Fibroblast of lung (primary cell): ENCODE data around the gene UBE2E2. TPM values are rescaled to one million over a fixed set of nuclear protein-coding genes. Genes with fewer than 3 reads are reported as not detected.
A peak's percentile ranks its signal among the peaks of the same experiment; 100 is the strongest.

Source experiments
- DNase-seq, 2 donors: peaks; one replicate each; pipeline versions ENCODE4 v3.0.0 to v3.0.0-alpha.2; 2010; ENCODE audit warnings: low read depth in 2 of 2
- H2AFZ ChIP-seq: 2 replicates; pipeline ENCODE4 v1.5.1; 2012; ENCODE audit warnings: low read length, control low read depth, inconsistent platforms
- H3K27ac ChIP-seq: 2 replicates; pipeline ENCODE4 v1.5.1; 2011; ENCODE audit warnings: low read length, control low read depth; ENCODE audit not compliant: insufficient read depth
- H3K27me3 ChIP-seq: 2 replicates; pipeline ENCODE4 v1.5.1; 2011; ENCODE audit warnings: mild to moderate bottlenecking, low read length; ENCODE audit not compliant: control insufficient read depth, insufficient read depth
- H3K36me3 ChIP-seq: 2 replicates; pipeline ENCODE4 v1.5.1; 2011; ENCODE audit warnings: low read length; ENCODE audit not compliant: control insufficient read depth, insufficient read depth
- H3K4me1 ChIP-seq: 2 replicates; pipeline ENCODE4 v1.5.1; 2011; ENCODE audit warnings: low read length; ENCODE audit not compliant: control insufficient read depth, insufficient read depth; ENCODE audit errors: extremely low read depth
- H3K4me2 ChIP-seq: 2 replicates; pipeline ENCODE4 v1.5.1; 2011; ENCODE audit warnings: low read length, control low read depth; ENCODE audit not compliant: insufficient read depth; ENCODE audit errors: extremely low read depth
- H3K4me3 ChIP-seq, 4 experiments: fragments of 200-600 bp in 1 of 4; sonication (generic) in 1 of 4; replicated peaks in 1 of 4; 2 replicates each; pipeline ENCODE4 v1.5.1; 2011 to 2016; ENCODE audit warnings: low read length in 4 of 4, low read depth in 3 of 4, mild to moderate bottlenecking in 3 of 4, control low read depth in 2 of 4, inconsistent platforms in 1 of 4, mixed read lengths in 1 of 4; ENCODE audit not compliant: insufficient read depth in 1 of 4; ENCODE audit errors: control extremely low read depth in 1 of 4
- H3K79me2 ChIP-seq: 2 replicates; pipeline ENCODE4 v1.5.1; 2012; ENCODE audit warnings: mild to moderate bottlenecking, low read length, inconsistent platforms; ENCODE audit not compliant: control insufficient read depth, insufficient read depth
- H3K9ac ChIP-seq: 2 replicates; pipeline ENCODE4 v1.5.1; 2011; ENCODE audit warnings: mild to moderate bottlenecking, low read length, control low read depth; ENCODE audit not compliant: insufficient read depth
- H3K9me3 ChIP-seq: 2 replicates; pipeline ENCODE4 v1.5.1; 2012; ENCODE audit warnings: low read depth, low read length; ENCODE audit not compliant: control insufficient read depth, insufficient read depth
- H4K20me1 ChIP-seq: 2 replicates; pipeline ENCODE4 v1.5.1; 2011; ENCODE audit warnings: low read length; ENCODE audit not compliant: control insufficient read depth, insufficient read depth; ENCODE audit errors: extremely low read depth
- EZH2 ChIP-seq: IDR thresholded peaks from 2 replicates; pipeline ENCODE4 v1.5.1; 2012; ENCODE audit warnings: low read length, control low read depth, mild to moderate bottlenecking; ENCODE audit errors: missing control alignments
- polyA plus RNA-seq, 2 donors: library from polyadenylated mRNA; depleted of rRNA in 1 of 2; stranded (reverse) in 1 of 2; unstranded in 1 of 2; fragments of >200 nt; gene quantifications; 2 replicates each; pipeline ENCODE4 v1.2.1, GENCODE V29; 2011 to 2012; ENCODE audit warnings: missing spikeins in 1 of 2
- total RNA-seq: library from RNA; depleted of rRNA; stranded (reverse); fragments of >200 nt; gene quantifications from 2 replicates; pipeline ENCODE4 v1.2.1, GENCODE V29; 2014
- TF ChIP-seq, protein P1 (sequence below), 2 donors: IDR thresholded peaks in 1 of 2; conservative IDR thresholded peaks in 1 of 2; 1 replicate in 1 of 2; 2 replicates in 1 of 2; pipeline ENCODE4 v1.5.1; 2011 to 2012; ENCODE audit warnings: low read length in 2 of 2, control low read depth in 1 of 2, inconsistent platforms in 1 of 2, low read depth in 1 of 2, mild to moderate bottlenecking in 1 of 2

The UBE2E2 gene
- total and polyA plus RNA-seq, 2 donors (not counting 1 experiment from before 2014, with no cell fraction given): 79.8 to 127 TPM

DNA sequence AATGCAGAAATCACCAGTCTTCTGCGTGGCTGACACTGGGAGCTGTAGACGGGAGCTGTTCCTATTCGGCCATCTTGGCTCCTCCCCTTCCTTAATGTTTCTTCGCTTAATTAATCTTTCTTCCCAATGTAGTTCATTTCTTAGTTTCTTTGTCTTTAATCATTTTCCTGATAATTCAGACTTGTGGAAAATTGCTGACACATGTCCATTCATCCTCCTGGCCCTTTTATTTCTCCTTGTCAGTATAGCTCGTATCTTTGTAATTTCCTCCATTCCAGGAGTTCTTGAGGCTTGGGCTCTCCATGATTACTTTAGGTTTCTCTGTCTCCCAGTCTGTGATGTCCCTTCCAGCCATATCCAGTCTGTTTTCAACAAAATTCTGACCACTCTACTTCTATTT, 98.7 kb downstream of the UBE2E2 start:
- Histone ChIP-seq H3K4me1 (no peaks in the 10 kb centered on the region), H4K20me1 (no peaks in the 10 kb centered on the region), H3K79me2 (peaks cover 4% of the 10 kb centered on the region), H3K4me2 (no peak overlapping the region), H3K36me3 (no peaks in the 10 kb centered on the region), H3K27ac (no peak overlapping the region), H3K9ac (no peak overlapping the region), H2AFZ (no peak overlapping the region), H3K9me3 (no peaks in the 10 kb centered on the region), H3K27me3 (no peaks in the 10 kb centered on the region), H3K4me3 (no peak overlapping the region)
- DNase-seq: no peak
- TF ChIP-seq, protein P1, sequence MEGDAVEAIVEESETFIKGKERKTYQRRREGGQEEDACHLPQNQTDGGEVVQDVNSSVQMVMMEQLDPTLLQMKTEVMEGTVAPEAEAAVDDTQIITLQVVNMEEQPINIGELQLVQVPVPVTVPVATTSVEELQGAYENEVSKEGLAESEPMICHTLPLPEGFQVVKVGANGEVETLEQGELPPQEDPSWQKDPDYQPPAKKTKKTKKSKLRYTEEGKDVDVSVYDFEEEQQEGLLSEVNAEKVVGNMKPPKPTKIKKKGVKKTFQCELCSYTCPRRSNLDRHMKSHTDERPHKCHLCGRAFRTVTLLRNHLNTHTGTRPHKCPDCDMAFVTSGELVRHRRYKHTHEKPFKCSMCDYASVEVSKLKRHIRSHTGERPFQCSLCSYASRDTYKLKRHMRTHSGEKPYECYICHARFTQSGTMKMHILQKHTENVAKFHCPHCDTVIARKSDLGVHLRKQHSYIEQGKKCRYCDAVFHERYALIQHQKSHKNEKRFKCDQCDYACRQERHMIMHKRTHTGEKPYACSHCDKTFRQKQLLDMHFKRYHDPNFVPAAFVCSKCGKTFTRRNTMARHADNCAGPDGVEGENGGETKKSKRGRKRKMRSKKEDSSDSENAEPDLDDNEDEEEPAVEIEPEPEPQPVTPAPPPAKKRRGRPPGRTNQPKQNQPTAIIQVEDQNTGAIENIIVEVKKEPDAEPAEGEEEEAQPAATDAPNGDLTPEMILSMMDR (conservative IDR thresholded peaks at IDR 0.05 in 1 of 2, IDR thresholded peaks at IDR 0.05 in 1 of 2; ENCODE audit: low read depth in 1 of 2, low read length in 2 of 2): no peak
- TF ChIP-seq EZH2: no peak

- no peaks in the 10 kb centered on the region for H3K4me1 ChIP-seq
- no peak overlapping the region for H3K4me3 ChIP-seq
- H2AFZ ChIP-seq: no peak overlapping the region
- H3K27me3 ChIP-seq: no peaks in the 10 kb centered on the region
- H3K4me2 ChIP-seq: no peak overlapping the region
- H3K9me3 ChIP-seq: no peaks in the 10 kb centered on the region
- DNase-seq: peak; percentile 10 to 69
- H3K9ac ChIP-seq: no peak overlapping the region
- H3K79me2 ChIP-seq: peaks cover 4% of the 10 kb centered on the region
- H4K20me1 ChIP-seq: no peaks in the 10 kb centered on the region
- TF ChIP-seq, protein P1 (conservative IDR thresholded peaks at IDR 0.05 in 1 of 2, IDR thresholded peaks at IDR 0.05 in 1 of 2; ENCODE audit: low read depth in 1 of 2, low read length in 2 of 2): no peak
- TF ChIP-seq EZH2: no peak
- no peak overlapping the region for H3K27ac ChIP-seq
- H3K36me3 ChIP-seq: no peaks in the 10 kb centered on the region
These were observed 99.1 kb downstream of the UBE2E2 start for GRCh38 chr3:23302271-23302670.

- TF ChIP-seq, protein P1 (conservative IDR thresholded peaks at IDR 0.05 in 1 of 2, IDR thresholded peaks at IDR 0.05 in 1 of 2; ENCODE audit: low read depth in 1 of 2, low read length in 2 of 2): no peak
- TF ChIP-seq EZH2: no peak
- no peak overlapping the region for H3K4me3 ChIP-seq
- no peaks in the 10 kb centered on the region for H3K36me3 ChIP-seq
These were observed 100.6 kb downstream of the UBE2E2 start for GRCh38 chr3:23303601-23304217.

More at GRCh38 chr3:23303601-23304217, 100.6 kb downstream of the UBE2E2 start:
- Histone ChIP-seq H4K20me1 (no peaks in the 10 kb centered on the region), H3K27me3 (no peaks in the 10 kb centered on the region), H2AFZ (no peak overlapping the region), H3K9me3 (no peaks in the 10 kb centered on the region), H3K9ac (no peak overlapping the region), H3K4me1 (no peaks in the 10 kb centered on the region), H3K79me2 (peaks cover 4% of the 10 kb centered on the region), H3K27ac (no peak overlapping the region), H3K4me2 (no peak overlapping the region)
- DNase-seq: peak in 1 of 2 donors; percentile 10
